Brain microvascular endothelial cell (primary cell): ENCODE results near the gene USH1G.
"Not testable (repeated sequence)": the region's sequence is repeated elsewhere in the genome, so short reads cannot be mapped to it uniquely, and the experiment has no call there.

Experiments
- DNase-seq: peaks from one replicate; pipeline ENCODE4 v3.0.0-alpha.2; 2020
- H3K27ac ChIP-seq: fragments of 250-450 bp; sonication (Bioruptor Pico); 2 replicates; pipeline ENCODE4 v1.5.1; 2020; ENCODE audit warnings: mild to moderate bottlenecking, moderate library complexity
- H3K27me3 ChIP-seq: fragments of 250-450 bp; sonication (Bioruptor Pico); replicated peaks from 2 replicates; pipeline ENCODE4 v1.5.1; 2020; ENCODE audit warnings: mild to moderate bottlenecking
- H3K36me3 ChIP-seq: fragments of 250-450 bp; sonication (Bioruptor Pico); replicated peaks from 2 replicates; pipeline ENCODE4 v1.5.1; 2020; ENCODE audit warnings: mild to moderate bottlenecking
- H3K4me3 ChIP-seq: 2 replicates; pipeline ENCODE4 v1.5.1; 2011; ENCODE audit warnings: low read depth, mild to moderate bottlenecking, control low read depth, low read length, moderate library complexity
- in situ Hi-C: cut with HindIII; loops from 2 replicates; pipeline ENCODE4 v1.10.0; 2017; ENCODE audit warnings: low sequenced_read_pairs, low pct_ligation_motif_present
- TF ChIP-seq, protein P1 (sequence below): IDR thresholded peaks from 2 replicates; pipeline ENCODE4 v1.5.1; 2011; ENCODE audit warnings: low read depth, mild to moderate bottlenecking, moderate library complexity, low read length, control low read depth, inconsistent platforms; ENCODE audit errors: missing control alignments

The USH1G gene

DNA sequence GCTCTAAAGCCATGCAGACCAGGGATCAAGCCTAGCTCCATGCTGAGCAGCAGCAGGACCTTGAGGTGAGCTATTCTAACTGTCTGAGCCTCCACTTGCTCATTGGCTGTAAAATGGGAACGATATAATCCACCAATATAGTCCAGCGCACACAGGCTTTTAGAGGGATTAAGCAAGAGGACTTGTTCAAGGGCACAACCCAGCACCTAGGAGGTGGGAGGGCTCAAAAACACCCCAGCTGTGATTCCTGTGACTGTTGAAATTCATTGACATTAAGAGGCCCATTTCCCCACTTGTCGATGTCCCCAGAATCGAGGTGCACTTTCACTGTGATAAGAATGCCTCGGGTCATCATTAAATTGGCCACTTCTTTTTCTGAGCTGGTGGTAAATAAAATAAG is 4.1 kb downstream of the USH1G start:
- H3K36me3 ChIP-seq, result no peaks in the 10 kb centered on the region
- H3K4me3 ChIP-seq, result no peak overlapping the region
- H3K27ac ChIP-seq, result no peak overlapping the region
- in situ Hi-C loops, result no loop called here
- DNase-seq, result no peak
- peaks cover 40% of the 10 kb centered on the region for H3K27me3 ChIP-seq
- TF ChIP-seq, protein P1, sequence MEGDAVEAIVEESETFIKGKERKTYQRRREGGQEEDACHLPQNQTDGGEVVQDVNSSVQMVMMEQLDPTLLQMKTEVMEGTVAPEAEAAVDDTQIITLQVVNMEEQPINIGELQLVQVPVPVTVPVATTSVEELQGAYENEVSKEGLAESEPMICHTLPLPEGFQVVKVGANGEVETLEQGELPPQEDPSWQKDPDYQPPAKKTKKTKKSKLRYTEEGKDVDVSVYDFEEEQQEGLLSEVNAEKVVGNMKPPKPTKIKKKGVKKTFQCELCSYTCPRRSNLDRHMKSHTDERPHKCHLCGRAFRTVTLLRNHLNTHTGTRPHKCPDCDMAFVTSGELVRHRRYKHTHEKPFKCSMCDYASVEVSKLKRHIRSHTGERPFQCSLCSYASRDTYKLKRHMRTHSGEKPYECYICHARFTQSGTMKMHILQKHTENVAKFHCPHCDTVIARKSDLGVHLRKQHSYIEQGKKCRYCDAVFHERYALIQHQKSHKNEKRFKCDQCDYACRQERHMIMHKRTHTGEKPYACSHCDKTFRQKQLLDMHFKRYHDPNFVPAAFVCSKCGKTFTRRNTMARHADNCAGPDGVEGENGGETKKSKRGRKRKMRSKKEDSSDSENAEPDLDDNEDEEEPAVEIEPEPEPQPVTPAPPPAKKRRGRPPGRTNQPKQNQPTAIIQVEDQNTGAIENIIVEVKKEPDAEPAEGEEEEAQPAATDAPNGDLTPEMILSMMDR, result no peak

DNA sequence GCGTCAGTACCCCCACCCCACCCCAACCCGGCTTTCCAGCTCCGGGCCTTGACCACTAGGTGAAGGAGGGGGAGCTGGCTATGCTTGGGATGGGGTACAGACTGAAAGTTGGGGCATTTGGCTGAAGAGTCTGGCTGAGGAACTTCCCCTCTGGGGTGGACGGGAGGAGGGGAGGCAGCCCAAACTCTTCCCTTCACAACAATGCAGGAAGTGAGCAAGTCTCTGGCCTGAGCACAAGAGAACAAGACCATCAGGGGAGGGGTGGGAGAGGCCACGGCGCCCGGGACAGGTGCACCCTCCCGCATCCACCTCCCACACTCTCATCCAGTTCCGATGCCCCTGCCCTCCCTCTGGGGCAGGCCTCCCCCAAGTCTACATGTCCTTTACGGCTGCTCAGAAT is 5.6 kb downstream of the USH1G start:
- no peak overlapping the region for H3K27ac ChIP-seq
- H3K4me3 ChIP-seq, result no peak overlapping the region
- no peaks in the 10 kb centered on the region for H3K36me3 ChIP-seq
- TF ChIP-seq, protein P1, result no peak
- in situ Hi-C loops, result no loop called here
- DNase-seq, result no peak
- H3K27me3 ChIP-seq, result peaks cover 28% of the 10 kb centered on the region

DNA sequence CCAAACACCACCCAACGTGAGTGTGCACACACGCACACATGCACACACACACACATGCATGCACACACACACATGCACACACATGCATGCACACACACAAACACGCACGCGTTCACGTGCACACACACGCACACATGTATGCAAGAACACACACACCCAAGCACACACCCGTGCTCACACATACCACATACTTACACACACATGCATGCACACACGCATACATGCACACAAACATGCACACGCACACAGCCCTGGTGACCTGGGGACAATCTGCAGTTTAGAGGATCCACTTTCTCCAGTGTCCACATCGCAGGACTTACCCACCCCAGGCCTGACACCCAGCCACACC is 6.2 kb downstream of the USH1G start:
- in situ Hi-C loops, result no loop called here
- Histone ChIP-seq H3K27ac (no peak overlapping the region), H3K27me3 (peaks cover 25% of the 10 kb centered on the region), H3K36me3 (no peaks in the 10 kb centered on the region), H3K4me3 (no peak overlapping the region)
- no peak for DNase-seq
- TF ChIP-seq, protein P1, result no peak

DNA sequence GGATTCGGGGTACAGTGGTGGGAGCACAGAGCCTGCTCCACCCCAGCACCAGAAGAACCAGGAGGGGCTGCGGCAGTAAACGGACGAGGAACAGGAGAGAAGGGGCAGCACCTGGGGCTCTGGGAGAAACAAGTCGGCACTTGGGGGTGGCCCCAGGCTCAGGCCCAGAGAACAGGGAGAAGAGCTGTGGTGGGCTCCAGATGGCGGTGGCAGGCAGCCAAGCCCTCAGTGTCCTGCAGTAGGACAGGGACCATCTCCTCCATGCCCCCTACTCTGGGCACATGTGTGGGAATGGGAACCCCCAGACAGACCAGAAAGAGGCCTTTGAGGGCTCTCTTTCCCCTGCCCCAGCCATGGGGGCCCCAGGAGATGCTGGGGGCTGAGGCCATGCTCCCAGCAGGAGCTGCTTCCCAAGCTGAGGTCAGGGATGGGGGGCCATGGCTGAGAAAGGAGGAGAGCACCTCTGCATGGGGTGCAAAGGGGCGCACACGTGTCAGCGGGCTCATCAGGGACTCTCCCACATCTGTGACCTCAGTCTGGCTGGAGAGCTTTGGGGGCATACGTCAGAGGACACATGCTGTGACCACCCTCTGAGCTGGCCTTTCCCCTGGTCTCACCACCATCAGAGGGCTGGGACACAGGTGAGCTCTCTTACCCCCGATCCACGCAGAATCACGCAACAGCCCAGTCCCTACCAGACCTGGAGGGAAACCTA is 6.8 kb downstream of the USH1G start:
- H3K27me3 ChIP-seq, result peaks cover 20% of the 10 kb centered on the region

DNA sequence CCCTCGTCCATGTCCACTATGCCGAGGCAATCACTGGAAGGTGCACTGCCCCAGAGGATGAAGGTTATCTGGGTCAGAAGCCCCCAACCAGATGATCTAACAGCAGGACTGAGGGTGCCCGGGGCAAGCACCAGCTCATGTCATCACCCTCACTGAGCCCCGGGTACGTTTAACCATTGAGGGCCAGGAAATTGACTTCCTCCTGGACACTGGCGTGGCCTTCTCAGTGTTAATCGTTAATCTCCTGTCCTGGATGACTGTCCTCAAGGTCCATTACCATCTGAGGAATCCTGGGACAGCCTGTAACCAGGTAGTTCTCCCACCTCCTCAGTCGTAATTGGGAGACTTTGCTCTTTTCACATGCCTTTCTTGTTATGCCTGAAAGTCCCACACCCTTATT is 11.6 kb downstream of the USH1G start:
- H3K27me3 ChIP-seq, in situ Hi-C loops, H3K36me3 ChIP-seq, H3K4me3 ChIP-seq, H3K27ac ChIP-seq, DNase-seq: not testable (repeated sequence)

More for the DNA sequence above, 6.8 kb downstream of the USH1G start:
- H3K4me3 ChIP-seq, result no peak overlapping the region
- no peak for DNase-seq
- no peak overlapping the region for H3K27ac ChIP-seq
- in situ Hi-C loops, result no loop called here
- H3K36me3 ChIP-seq, result no peaks in the 10 kb centered on the region
- TF ChIP-seq, protein P1, result no peak

DNA sequence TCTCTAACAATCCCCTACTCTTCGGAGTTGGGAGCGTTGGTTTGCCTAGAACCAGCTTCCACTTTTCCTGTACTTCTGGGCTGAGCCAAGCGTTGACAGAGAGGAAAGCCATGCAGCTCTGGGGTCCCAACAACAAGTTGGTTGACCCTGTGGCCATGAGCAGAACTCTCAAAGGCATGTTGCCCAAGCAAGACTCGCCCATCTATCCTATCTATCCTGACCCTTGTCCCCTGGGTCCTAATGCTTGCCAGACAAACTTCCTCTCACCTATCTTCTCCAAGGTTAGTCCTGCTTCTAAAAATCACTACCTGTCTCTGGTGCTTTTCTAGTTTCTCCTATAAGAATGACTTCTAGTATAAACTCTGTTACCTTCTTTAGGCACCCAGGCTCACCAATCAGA is 14.0 kb downstream of the USH1G start:
- in situ Hi-C loops, DNase-seq: not testable (repeated sequence)

DNA sequence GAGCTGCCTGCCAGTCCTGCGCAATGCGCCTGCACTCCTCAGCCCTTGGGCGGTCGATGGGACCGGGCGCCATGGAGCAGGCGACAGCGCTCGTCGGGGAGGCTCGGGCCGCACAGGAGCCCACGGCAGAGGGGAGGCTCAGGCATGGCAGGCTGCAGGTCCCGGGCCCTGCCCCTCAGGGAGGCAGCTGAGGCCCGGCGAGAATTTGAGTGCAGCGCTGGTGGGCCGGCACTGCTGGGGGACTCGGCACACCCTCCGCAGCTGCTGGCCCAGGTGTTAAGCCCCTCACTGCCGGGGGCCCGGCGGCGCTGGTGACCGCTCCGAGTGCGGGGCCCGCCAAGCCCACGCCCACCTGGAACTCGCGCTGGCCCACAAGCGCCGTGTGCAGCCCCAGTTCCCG is 16.0 kb downstream of the USH1G start:
- Histone ChIP-seq H3K36me3 (no peaks in the 10 kb centered on the region), H3K27ac (no peak overlapping the region), H3K4me3 (no peak overlapping the region), H3K27me3 (no peaks in the 10 kb centered on the region)
- TF ChIP-seq, protein P1, result no peak
- in situ Hi-C loops, result no loop called here
- no peak for DNase-seq

More for the DNA sequence above, 14.0 kb downstream of the USH1G start:
- H3K4me3 ChIP-seq, H3K36me3 ChIP-seq, H3K27ac ChIP-seq, H3K27me3 ChIP-seq: not testable (repeated sequence)

DNA sequence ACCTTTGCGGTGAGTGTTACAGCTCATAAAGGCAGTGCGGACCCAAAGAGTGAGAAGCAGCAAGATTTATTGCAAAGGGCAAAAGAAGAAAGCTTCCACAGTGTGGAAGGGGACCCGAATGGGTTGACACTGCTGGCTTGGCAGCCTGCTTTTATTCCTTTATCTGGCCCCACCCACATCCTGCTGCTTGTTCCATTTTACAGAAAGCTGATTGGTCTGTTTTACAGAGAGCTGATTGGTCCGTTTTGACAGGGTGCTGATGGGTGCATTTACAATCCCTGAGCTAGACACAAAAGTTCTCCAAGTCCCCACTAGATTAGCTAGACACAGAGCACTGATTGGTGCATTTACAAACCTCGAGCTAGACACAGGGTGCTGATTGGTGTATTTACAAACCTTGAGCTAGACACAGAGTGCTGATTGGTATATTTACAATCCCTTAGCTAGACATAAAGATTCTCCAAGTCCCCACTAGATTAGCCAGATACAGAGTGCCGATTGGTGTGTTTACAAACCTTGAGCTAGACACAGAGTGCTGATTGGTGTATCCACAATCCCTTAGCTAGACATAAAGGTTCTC is 16.8 kb downstream of the USH1G start:
- H3K27me3 ChIP-seq, in situ Hi-C loops, H3K4me3 ChIP-seq, H3K36me3 ChIP-seq, DNase-seq, H3K27ac ChIP-seq: not testable (repeated sequence)
